IMR-90 (cell line): ENCODE data around the gene ZC3H7B. TPM values are rescaled to one million over a fixed set of nuclear protein-coding genes. Genes with fewer than 3 reads are reported as not detected.

Experiments
- ATAC-seq: fragments of 200-7000 bp; cut with Tn5 transposase; 2 replicates; pipeline ENCODE4 v1.9.1; 2020; ENCODE audit warnings: low read depth, mild to moderate bottlenecking, moderate library complexity
- BruUV-seq: library from RNA; stranded (reverse); fragments of 400-500 nt; replicated peaks from 2 replicates; lab custom pipeline; 2021; lab: Mats Ljungman, UMichigan
- CTCF ChIA-PET: fragments of 300-600 bp; formaldehyde crosslinking; extraction: SDS; loops from one replicate; lab custom pipeline; 2021; ENCODE audit warnings: antibody characterized with exemption; lab: Yijun Ruan, JAX
- POLR2A ChIA-PET: fragments of 300-600 bp; sonication (Branson Sonifier 250); formaldehyde crosslinking; loops from one replicate; lab custom pipeline; 2022; ENCODE audit warnings: antibody characterized with exemption; ENCODE audit not compliant: unreplicated experiment; lab: Charles Lee
- DNase-seq: peaks from one replicate; pipeline ENCODE4 v3.0.0; 2013
- H2AFZ ChIP-seq: replicated peaks from 2 replicates; pipeline ENCODE3; 2013; ENCODE audit warnings: low read length, mild to moderate bottlenecking; ENCODE audit not compliant: poor library complexity
- H2AK5ac ChIP-seq: 2 replicates; pipeline ENCODE4 v1.6.1; 2013; ENCODE audit warnings: low read depth, low read length, inconsistent platforms
- H2AK9ac ChIP-seq: replicated peaks from 2 replicates; pipeline ENCODE3; 2013; ENCODE audit warnings: mild to moderate bottlenecking, low read depth, low read length, moderate library complexity; ENCODE audit not compliant: poor library complexity
- H2BK120ac ChIP-seq: 2 replicates; pipeline ENCODE4 v1.6.1; 2013; ENCODE audit warnings: low read depth, low read length, inconsistent platforms
- H2BK15ac ChIP-seq: 3 replicates; pipeline ENCODE4 v1.6.1; 2013; ENCODE audit warnings: low read depth, low read length, inconsistent platforms
- H2BK20ac ChIP-seq: 2 replicates; pipeline ENCODE4 v1.6.1; 2013; ENCODE audit warnings: low read depth, mild to moderate bottlenecking, inconsistent platforms, low read length, moderate library complexity
- H2BK5ac ChIP-seq: 2 replicates; pipeline ENCODE4 v1.6.1; 2013; ENCODE audit warnings: mild to moderate bottlenecking, low read depth, low read length, inconsistent platforms; ENCODE audit not compliant: poor library complexity, severe bottlenecking
- H3K14ac ChIP-seq: replicated peaks from 2 replicates; pipeline ENCODE4 v1.6.1; 2013; ENCODE audit warnings: low read depth, low read length, inconsistent platforms
- H3K18ac ChIP-seq: 2 replicates; pipeline ENCODE4 v1.6.1; 2013; ENCODE audit warnings: low read depth, low read length, control low read depth
- H3K23ac ChIP-seq: 2 replicates; pipeline ENCODE4 v1.6.1; 2013; ENCODE audit warnings: low read depth, low read length, inconsistent platforms
- H3K27ac ChIP-seq: 2 replicates; pipeline ENCODE4 v1.5.1; 2013; ENCODE audit warnings: mild to moderate bottlenecking, control low read depth, low read length; ENCODE audit not compliant: insufficient read depth
- H3K27me3 ChIP-seq: 2 replicates; pipeline ENCODE4 v1.6.1; 2013; ENCODE audit warnings: low read length; ENCODE audit not compliant: control insufficient read depth, insufficient read depth
- H3K36me3 ChIP-seq: 2 replicates; pipeline ENCODE4 v1.6.1; 2013; ENCODE audit warnings: low read length, mixed read lengths; ENCODE audit not compliant: control insufficient read depth, insufficient read depth
- H3K4ac ChIP-seq: 2 replicates; pipeline ENCODE4 v1.6.1; 2013; ENCODE audit warnings: low read depth, low read length, inconsistent platforms
- H3K4me1 ChIP-seq: 2 replicates; pipeline ENCODE4 v1.6.1; 2013; ENCODE audit warnings: low read length, mixed read lengths; ENCODE audit not compliant: control insufficient read depth, insufficient read depth
- H3K4me2 ChIP-seq: 2 replicates; pipeline ENCODE4 v1.6.1; 2013; ENCODE audit warnings: low read depth, mild to moderate bottlenecking, control low read depth, low read length, moderate library complexity
- H3K4me3 ChIP-seq: 2 replicates; pipeline ENCODE4 v1.5.1; 2013; ENCODE audit warnings: low read depth, mild to moderate bottlenecking, control low read depth, low read length, moderate library complexity; ENCODE audit not compliant: insufficient read depth
- H3K56ac ChIP-seq: 2 replicates; pipeline ENCODE4 v1.6.1; 2013; ENCODE audit warnings: low read length, inconsistent platforms; ENCODE audit not compliant: insufficient read depth; ENCODE audit errors: extremely low read depth
- H3K79me1 ChIP-seq, 2 experiments: 2 replicates each; pipeline ENCODE4 v1.6.1; 2013; ENCODE audit warnings: low read length in 2 of 2, inconsistent platforms in 1 of 2, low read depth in 1 of 2
- H3K9ac ChIP-seq: 2 replicates; pipeline ENCODE4 v1.6.1; 2013; ENCODE audit warnings: low read depth, low read length, control low read depth
- H3K9me1 ChIP-seq: 2 replicates; pipeline ENCODE4 v1.6.1; 2013; ENCODE audit warnings: low read length, inconsistent platforms; ENCODE audit not compliant: insufficient read depth
- H3K9me3 ChIP-seq: 2 replicates; pipeline ENCODE4 v1.6.1; 2013; ENCODE audit warnings: low read length; ENCODE audit not compliant: control insufficient read depth, insufficient read depth
- H4K20me1 ChIP-seq: 2 replicates; pipeline ENCODE4 v1.6.1; 2013; ENCODE audit warnings: low read length, inconsistent platforms; ENCODE audit not compliant: insufficient read depth
- H4K5ac ChIP-seq: 2 replicates; pipeline ENCODE4 v1.6.1; 2013; ENCODE audit warnings: mild to moderate bottlenecking, low read depth, low read length, control low read depth
- H4K8ac ChIP-seq, 2 experiments: 2 replicates each; pipeline ENCODE4 v1.6.1; 2013; ENCODE audit warnings: low read depth in 2 of 2, low read length in 2 of 2, control low read depth in 1 of 2, inconsistent platforms in 1 of 2
- H4K91ac ChIP-seq: 2 replicates; pipeline ENCODE4 v1.6.1; 2013; ENCODE audit warnings: low read depth, low read length, inconsistent platforms; ENCODE audit not compliant: insufficient read depth
- BHLHE40 ChIP-seq: fragments of 150-350 bp; IDR thresholded peaks from 2 replicates; pipeline ENCODE4 v1.6.1; 2016; ENCODE audit warnings: mild to moderate bottlenecking, low read depth, low read length
- CHD1 ChIP-seq: IDR thresholded peaks from 2 replicates; pipeline ENCODE4 v1.6.1; 2012; ENCODE audit warnings: low read depth, low read length, improper control_type of control experiment
- FOS ChIP-seq: fragments of 150-350 bp; IDR thresholded peaks from 2 replicates; pipeline ENCODE4 v1.6.1; 2016; ENCODE audit warnings: low read depth, low read length
- MAFK ChIP-seq: IDR thresholded peaks from 2 replicates; pipeline ENCODE4 v1.6.1; 2012; ENCODE audit warnings: low read depth, low read length, improper control_type of control experiment
- MAZ ChIP-seq: IDR thresholded peaks from 2 replicates; pipeline ENCODE4 v1.6.1; 2012; ENCODE audit warnings: low read depth, mild to moderate bottlenecking, low read length, improper control_type of control experiment, moderate library complexity, borderline replicate concordance
- MXI1 ChIP-seq: IDR thresholded peaks from 2 replicates; pipeline ENCODE4 v1.6.1; 2012; ENCODE audit warnings: low read depth, mild to moderate bottlenecking, low read length, moderate library complexity, borderline replicate concordance
- NFE2L2 ChIP-seq: fragments of 150-350 bp; IDR thresholded peaks from 2 replicates; pipeline ENCODE4 v1.6.1; 2016; ENCODE audit warnings: low read depth, mild to moderate bottlenecking, low read length
- RCOR1 ChIP-seq: IDR thresholded peaks from 2 replicates; pipeline ENCODE4 v1.6.1; 2012; ENCODE audit warnings: mild to moderate bottlenecking, low read length, improper control_type of control experiment; ENCODE audit not compliant: insufficient replicate concordance
- RFX5 ChIP-seq: IDR thresholded peaks from 2 replicates; pipeline ENCODE4 v1.8.0; 2012; ENCODE audit warnings: low read depth, mild to moderate bottlenecking, low read length, moderate library complexity
- WGBS, 2 experiments: methylation state at CpG; one replicate each; pipeline versions ENCODE4 v1.1.5 to v1.1.7; 2013; ENCODE audit warnings: missing lambda C conversion rate in 2 of 2; ENCODE audit not compliant: insufficient read length in 1 of 2; ENCODE audit errors: extremely low coverage in 2 of 2; 5-methylcytosine and 5-hydroxymethylcytosine counted together
- dilution Hi-C: fragments of 300-500 bp; cut with HindIII; formaldehyde crosslinking; loops from one replicate; pipeline ENCODE4 v1.14.3; 2018; ENCODE audit warnings: low sequenced_read_pairs; ENCODE audit not compliant: unreplicated experiment
- in situ Hi-C: fragments of 300-500 bp; cut with MboI; formaldehyde crosslinking; loops from 3 replicates; pipeline ENCODE4 v1.14.3; 2019; ENCODE audit warnings: low sequenced_read_pairs, inconsistent platforms, mixed read lengths
- intact Hi-C: fragments of 100-400 bp; cut with micrococcal nuclease; formaldehyde crosslinking; loops from 2 replicates; pipeline ENCODE4 v1.10.0; 2022
- polyA plus RNA-seq, 3 experiments: library from polyadenylated mRNA; depleted of rRNA; stranded (reverse); fragments of >200 nt; gene quantifications; 2 replicates each; pipeline ENCODE4 v1.2.3, GENCODE V29; 2012; ENCODE audit warnings: low replicate concordance in 1 of 3
- total RNA-seq: library from RNA; depleted of rRNA; stranded (reverse); fragments of >200 nt; gene quantifications from 2 replicates; pipeline ENCODE4 v1.2.3, GENCODE V29; 2012
- TF ChIP-seq, protein P1 (sequence below): fragments of 150-350 bp; IDR thresholded peaks from 2 replicates; pipeline ENCODE4 v1.6.1; 2016; ENCODE audit warnings: low read depth, mild to moderate bottlenecking, low read length, moderate library complexity, borderline replicate concordance

Gene ZC3H7B
- total and polyA plus RNA-seq, 2 of the 4 experiments (the other 2 are of a cell fraction): 37.6 to 72.3 TPM

DNA sequence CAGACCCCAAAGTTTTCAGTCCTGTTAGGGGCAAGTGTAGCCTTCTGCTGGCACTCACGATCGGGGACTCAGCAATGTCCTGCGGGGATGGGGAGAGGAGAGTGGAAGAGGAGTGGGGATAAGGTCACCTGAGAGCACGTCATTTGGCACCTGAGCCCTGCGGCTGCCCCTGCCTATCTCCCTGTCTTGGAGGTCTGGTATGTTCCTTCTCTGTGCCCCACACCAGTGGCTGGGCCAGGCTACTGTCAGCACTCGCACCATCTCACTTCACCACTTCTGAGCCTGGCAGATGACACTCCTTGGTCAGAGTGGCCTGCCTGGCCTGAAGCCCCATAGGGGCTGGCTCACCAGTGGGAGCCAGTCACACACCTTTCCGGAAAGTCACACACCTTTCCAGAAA, 40.5 kb upstream of the ZC3H7B start:
- Histone ChIP-seq H3K36me3 (peaks cover 79% of the 10 kb centered on the region), H3K4me1 (peaks cover 14% of the 10 kb centered on the region)
- CTCF ChIA-PET: no interaction called here

More for the DNA sequence above, 40.5 kb upstream of the ZC3H7B start:
- no peak overlapping the region for H4K8ac ChIP-seq
- no peak overlapping the region for H2BK5ac ChIP-seq
- no peak overlapping the region for H3K4ac ChIP-seq
- dilution Hi-C loops: no loop called here
- H2BK20ac ChIP-seq: no peak overlapping the region
- in situ Hi-C loops: no loop called here
- H3K27ac ChIP-seq: no peak overlapping the region
- intact Hi-C loops: no loop called here
- no peak overlapping the region for H4K5ac ChIP-seq
- peaks cover 57 to 91% of the 10 kb centered on the region in 2 experiments for H3K79me1 ChIP-seq
- no peaks in the 10 kb centered on the region for H3K27me3 ChIP-seq
- H3K4me2 ChIP-seq: no peak overlapping the region
- no peak overlapping the region for H3K56ac ChIP-seq
- H3K9me1 ChIP-seq: peaks cover 36% of the 10 kb centered on the region
- POLR2A ChIA-PET: no interaction called here
- H3K23ac ChIP-seq: no peak overlapping the region
- no TSS peak for BruUV-seq
- no peak overlapping the region for H3K9ac ChIP-seq
- TF ChIP-seq MAFK (no peak), MAZ (no peak), NFE2L2 (no peak), RCOR1 (no peak), BHLHE40 (no peak), MXI1 (no peak), FOS (no peak), CHD1 (no peak), RFX5 (no peak)
- TF ChIP-seq, protein P1, sequence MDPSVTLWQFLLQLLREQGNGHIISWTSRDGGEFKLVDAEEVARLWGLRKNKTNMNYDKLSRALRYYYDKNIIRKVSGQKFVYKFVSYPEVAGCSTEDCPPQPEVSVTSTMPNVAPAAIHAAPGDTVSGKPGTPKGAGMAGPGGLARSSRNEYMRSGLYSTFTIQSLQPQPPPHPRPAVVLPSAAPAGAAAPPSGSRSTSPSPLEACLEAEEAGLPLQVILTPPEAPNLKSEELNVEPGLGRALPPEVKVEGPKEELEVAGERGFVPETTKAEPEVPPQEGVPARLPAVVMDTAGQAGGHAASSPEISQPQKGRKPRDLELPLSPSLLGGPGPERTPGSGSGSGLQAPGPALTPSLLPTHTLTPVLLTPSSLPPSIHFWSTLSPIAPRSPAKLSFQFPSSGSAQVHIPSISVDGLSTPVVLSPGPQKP: no peak
- 95% methylated on average over 5 of the region's 7 CpGs; no CpG with 5 or more reads in 1 of the 2 experiments for WGBS, 2 experiments
- no peak overlapping the region for H2AK5ac ChIP-seq
- H3K9me3 ChIP-seq: no peaks in the 10 kb centered on the region
- peak overlapping the region; percentile 21 for H2AFZ ChIP-seq
- H2AK9ac ChIP-seq: peak overlapping the region; percentile 65
- H4K20me1 ChIP-seq: peaks cover 44% of the 10 kb centered on the region
- no peak overlapping the region for H2BK120ac ChIP-seq
- H2BK15ac ChIP-seq: no peak overlapping the region
- DNase-seq (no peak), ATAC-seq (no peak)
- no peak overlapping the region for H3K14ac ChIP-seq
- H4K91ac ChIP-seq: no peak overlapping the region
- no peak overlapping the region for H3K4me3 ChIP-seq
- H3K18ac ChIP-seq: no peak overlapping the region
